Astrocyte (in vitro differentiated cells and primary cell): Measurements from ENCODE around the gene GIMAP7. TPM values are rescaled to one million over a fixed set of nuclear protein-coding genes. Genes with fewer than 3 reads are reported as not detected.

ENCODE experiments used
- DNase-seq: peaks from one replicate; pipeline ENCODE4 v3.0.0-alpha.2; 2010; ENCODE audit warnings: low read depth
- FAIRE-seq: peaks from 2 replicates; lab custom pipeline; 2011; peaks lifted over from hg19 to GRCh38; lab: Jason Lieb, UNC
- H2AFZ ChIP-seq: 2 replicates; pipeline ENCODE4 v1.6.0; 2012; ENCODE audit warnings: low read depth, low read length, inconsistent platforms
- H3K27ac ChIP-seq: 2 replicates; pipeline ENCODE4 v1.5.1; 2011; ENCODE audit warnings: low read depth, low read length, inconsistent platforms
- H3K27me3 ChIP-seq: 2 replicates; pipeline ENCODE4 v1.6.0; 2011; ENCODE audit warnings: low read length, inconsistent platforms; ENCODE audit not compliant: insufficient read depth
- H3K36me3 ChIP-seq: 2 replicates; pipeline ENCODE4 v1.5.1; 2011; ENCODE audit warnings: low read length, inconsistent platforms; ENCODE audit not compliant: insufficient read depth
- H3K4me1 ChIP-seq: 2 replicates; pipeline ENCODE4 v1.5.1; 2011; ENCODE audit warnings: low read length, inconsistent platforms; ENCODE audit not compliant: insufficient read depth
- H3K4me2 ChIP-seq: 2 replicates; pipeline ENCODE4 v1.6.0; 2012; ENCODE audit warnings: low read length, inconsistent platforms
- H3K4me3 ChIP-seq: 2 replicates; pipeline ENCODE4 v1.5.1; 2011; ENCODE audit warnings: low read depth, mild to moderate bottlenecking, low read length, inconsistent platforms; ENCODE audit not compliant: insufficient read depth
- H3K79me2 ChIP-seq: 2 replicates; pipeline ENCODE4 v1.6.0; 2012; ENCODE audit warnings: mild to moderate bottlenecking, low read length, inconsistent platforms; ENCODE audit not compliant: insufficient read depth
- H3K9ac ChIP-seq: 2 replicates; pipeline ENCODE4 v1.6.0; 2012; ENCODE audit warnings: mild to moderate bottlenecking, low read length, inconsistent platforms
- H3K9me3 ChIP-seq: 2 replicates; pipeline ENCODE4 v1.5.1; 2012; ENCODE audit warnings: low read depth, mild to moderate bottlenecking, low read length, inconsistent platforms; ENCODE audit not compliant: insufficient read depth
- H4K20me1 ChIP-seq: 2 replicates; pipeline ENCODE4 v1.6.0; 2012; ENCODE audit warnings: low read length, inconsistent platforms; ENCODE audit not compliant: insufficient read depth
- H3K27ac Mint-ChIP-seq: one replicate; pipeline ENCODE4 v1.8.0; 2021; ENCODE audit warnings: mild to moderate bottlenecking, mixed read lengths; ENCODE audit not compliant: unreplicated experiment
- H3K27me3 Mint-ChIP-seq: one replicate; pipeline ENCODE4 v1.8.0; 2021; ENCODE audit warnings: low read depth, mixed read lengths; ENCODE audit not compliant: unreplicated experiment
- H3K36me3 Mint-ChIP-seq: one replicate; pipeline ENCODE4 v1.8.0; 2021; ENCODE audit warnings: low read depth, mixed read lengths; ENCODE audit not compliant: unreplicated experiment
- H3K4me1 Mint-ChIP-seq: one replicate; pipeline ENCODE4 v1.8.0; 2021; ENCODE audit warnings: low read depth, mixed read lengths; ENCODE audit not compliant: unreplicated experiment
- H3K4me3 Mint-ChIP-seq: one replicate; pipeline ENCODE4 v1.8.0; 2021; ENCODE audit warnings: mild to moderate bottlenecking, moderate library complexity, mixed read lengths; ENCODE audit not compliant: unreplicated experiment
- H3K9me3 Mint-ChIP-seq: one replicate; pipeline ENCODE4 v1.8.0; 2021; ENCODE audit warnings: mild to moderate bottlenecking, mixed read lengths; ENCODE audit not compliant: unreplicated experiment
- EZH2 ChIP-seq: IDR thresholded peaks from 2 replicates; pipeline ENCODE4 v1.6.1; 2012; ENCODE audit warnings: mild to moderate bottlenecking, low read length, inconsistent platforms; ENCODE audit not compliant: insufficient read depth
- total RNA-seq: library from RNA; stranded (reverse); gene quantifications from 2 replicates; pipeline ENCODE4 v1.2.1, GENCODE V29; 2021
- TF ChIP-seq, protein P1 (sequence below): IDR thresholded peaks from 2 replicates; pipeline ENCODE4 v1.5.1; 2011; ENCODE audit warnings: low read depth, mild to moderate bottlenecking, inconsistent platforms, low read length, moderate library complexity; ENCODE audit not compliant: insufficient read depth

The GIMAP7 gene
- total RNA-seq, 1 donor from 2014 or later: not detected

DNA sequence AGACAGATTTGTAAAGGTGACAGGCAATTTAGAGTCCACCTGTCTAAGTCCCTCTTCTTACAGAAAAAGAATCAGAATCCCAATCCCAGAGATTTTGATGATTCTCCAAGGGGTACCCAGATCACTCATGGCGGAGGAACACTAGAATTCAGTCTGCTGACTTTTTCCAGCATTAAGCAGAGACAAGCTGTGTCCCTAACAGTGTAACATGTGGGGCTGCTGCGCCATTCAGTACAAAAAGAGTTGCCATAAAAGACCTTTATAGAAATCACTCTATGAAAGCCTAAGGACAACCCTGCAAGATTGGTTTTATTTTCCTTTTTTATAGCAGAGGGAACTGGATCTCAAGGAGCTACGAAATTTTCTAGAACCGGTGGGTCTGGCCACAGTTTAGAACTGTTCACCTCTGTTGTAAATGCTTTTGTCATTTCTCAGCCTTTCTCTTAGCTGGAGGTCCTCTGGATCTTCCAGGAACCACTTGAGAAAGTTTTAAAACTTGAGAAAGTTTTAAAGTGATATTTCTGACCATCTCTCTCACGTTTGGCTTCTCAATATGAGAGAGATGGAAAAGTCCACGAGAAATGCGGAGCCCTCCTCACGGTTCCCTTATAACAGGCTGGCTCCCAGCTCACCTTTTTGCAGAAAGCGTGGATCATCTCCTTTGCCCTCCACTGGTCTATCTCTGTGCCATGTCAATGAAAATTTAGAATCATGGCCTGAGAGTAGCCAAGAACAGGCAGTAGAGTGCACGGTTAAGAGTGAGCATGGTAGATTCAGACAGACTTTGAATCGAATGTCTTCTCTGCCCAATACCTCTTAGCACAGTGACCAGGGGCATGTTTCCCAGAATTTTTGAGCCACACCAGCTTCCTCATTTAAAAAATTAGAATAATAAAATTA is 826 bp downstream of the GIMAP7 start:
- H3K27ac Mint-ChIP-seq: no peak overlapping the region
- no peaks in the 10 kb centered on the region for H3K4me1 Mint-ChIP-seq
- no peak for TF ChIP-seq EZH2
- TF ChIP-seq, protein P1, sequence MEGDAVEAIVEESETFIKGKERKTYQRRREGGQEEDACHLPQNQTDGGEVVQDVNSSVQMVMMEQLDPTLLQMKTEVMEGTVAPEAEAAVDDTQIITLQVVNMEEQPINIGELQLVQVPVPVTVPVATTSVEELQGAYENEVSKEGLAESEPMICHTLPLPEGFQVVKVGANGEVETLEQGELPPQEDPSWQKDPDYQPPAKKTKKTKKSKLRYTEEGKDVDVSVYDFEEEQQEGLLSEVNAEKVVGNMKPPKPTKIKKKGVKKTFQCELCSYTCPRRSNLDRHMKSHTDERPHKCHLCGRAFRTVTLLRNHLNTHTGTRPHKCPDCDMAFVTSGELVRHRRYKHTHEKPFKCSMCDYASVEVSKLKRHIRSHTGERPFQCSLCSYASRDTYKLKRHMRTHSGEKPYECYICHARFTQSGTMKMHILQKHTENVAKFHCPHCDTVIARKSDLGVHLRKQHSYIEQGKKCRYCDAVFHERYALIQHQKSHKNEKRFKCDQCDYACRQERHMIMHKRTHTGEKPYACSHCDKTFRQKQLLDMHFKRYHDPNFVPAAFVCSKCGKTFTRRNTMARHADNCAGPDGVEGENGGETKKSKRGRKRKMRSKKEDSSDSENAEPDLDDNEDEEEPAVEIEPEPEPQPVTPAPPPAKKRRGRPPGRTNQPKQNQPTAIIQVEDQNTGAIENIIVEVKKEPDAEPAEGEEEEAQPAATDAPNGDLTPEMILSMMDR: no peak
- peaks cover 3% of the 10 kb centered on the region for H3K27me3 Mint-ChIP-seq
- H3K36me3 Mint-ChIP-seq: no peaks in the 10 kb centered on the region
- H3K79me2 ChIP-seq: no peaks in the 10 kb centered on the region
- DNase-seq (no peak), FAIRE-seq (no peak)
- no peak overlapping the region for H3K4me2 ChIP-seq
- no peak overlapping the region for H3K27ac ChIP-seq
- H3K4me3 ChIP-seq: no peak overlapping the region
- no peaks in the 10 kb centered on the region for H3K9me3 Mint-ChIP-seq
- no peak overlapping the region for H2AFZ ChIP-seq
- no peaks in the 10 kb centered on the region for H3K36me3 ChIP-seq
- H3K4me1 ChIP-seq: no peaks in the 10 kb centered on the region
- H3K4me3 Mint-ChIP-seq: no peak overlapping the region
- H4K20me1 ChIP-seq: no peaks in the 10 kb centered on the region
- H3K9me3 ChIP-seq: no peaks in the 10 kb centered on the region
- no peak overlapping the region for H3K9ac ChIP-seq
- no peaks in the 10 kb centered on the region for H3K27me3 ChIP-seq

DNA sequence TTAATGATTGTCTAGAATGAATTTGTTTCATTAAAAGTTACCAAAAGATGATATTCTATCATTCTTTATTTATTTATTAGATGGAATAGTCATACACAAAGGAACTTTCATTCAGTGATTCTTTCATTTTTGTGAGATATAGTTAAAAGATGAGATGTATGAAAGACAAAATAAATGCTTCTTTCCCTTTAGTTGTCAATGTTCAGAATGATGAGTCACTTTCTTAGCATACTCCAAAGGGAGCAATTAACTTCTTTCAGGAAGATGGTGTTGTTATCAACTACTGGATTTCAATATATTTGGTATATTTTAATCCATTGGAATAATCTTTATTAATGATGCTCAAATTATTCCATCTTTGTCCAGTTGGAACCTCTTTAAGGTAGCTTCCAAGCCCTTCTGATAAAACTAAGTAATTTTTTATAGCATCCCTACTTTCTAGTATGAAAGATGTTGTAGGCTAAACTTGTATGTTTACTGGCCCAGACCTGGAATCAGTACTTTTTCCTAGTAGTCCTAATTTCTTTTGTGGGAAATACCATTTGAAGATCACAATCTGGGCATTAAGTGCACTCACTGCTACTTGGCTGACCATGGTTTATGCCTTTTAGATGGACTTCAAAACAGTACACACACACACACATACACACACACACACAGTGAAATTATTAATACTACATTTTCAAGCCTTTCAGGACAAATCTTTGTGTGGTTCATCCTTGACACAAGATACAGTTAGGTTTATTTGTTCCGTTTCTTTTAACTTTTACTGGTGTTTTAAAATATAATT is 2.5 kb downstream of the GIMAP7 start:
- no peak overlapping the region for H3K4me2 ChIP-seq
- Mint-ChIP-seq H3K36me3 (no peaks in the 10 kb centered on the region), H3K27me3 (no peaks in the 10 kb centered on the region), H3K4me3 (no peak overlapping the region), H3K4me1 (no peaks in the 10 kb centered on the region), H3K27ac (no peak overlapping the region), H3K9me3 (no peaks in the 10 kb centered on the region)
- H3K27me3 ChIP-seq: no peaks in the 10 kb centered on the region
- no peaks in the 10 kb centered on the region for H3K4me1 ChIP-seq
- H3K9ac ChIP-seq: no peak overlapping the region
- H3K27ac ChIP-seq: no peak overlapping the region
- no peaks in the 10 kb centered on the region for H3K79me2 ChIP-seq
- no peaks in the 10 kb centered on the region for H3K9me3 ChIP-seq
- no peak for TF ChIP-seq EZH2
- TF ChIP-seq, protein P1: no peak
- H4K20me1 ChIP-seq: no peaks in the 10 kb centered on the region
- no peak overlapping the region for H3K4me3 ChIP-seq
- FAIRE-seq (no peak), DNase-seq (no peak)
- no peaks in the 10 kb centered on the region for H3K36me3 ChIP-seq
- no peak overlapping the region for H2AFZ ChIP-seq
